MG63 (cell line): ENCODE results near the gene PRPS1L1. TPM values are rescaled to one million over a fixed set of nuclear protein-coding genes. Genes with fewer than 3 reads are reported as not detected.

ENCODE experiments used
- DNase-seq: peaks from one replicate; pipeline ENCODE4 v3.0.0-alpha.2; 2020
- H3K27me3 ChIP-seq: fragments of 250-450 bp; sonication (Bioruptor Pico); 2 replicates; pipeline ENCODE4 v1.5.1; 2020; ENCODE audit warnings: mild to moderate bottlenecking, moderate library complexity
- H3K36me3 ChIP-seq: fragments of 250-450 bp; sonication (Bioruptor Pico); 2 replicates; pipeline ENCODE4 v1.5.1; 2020; ENCODE audit warnings: mild to moderate bottlenecking, moderate library complexity
- H3K4me3 ChIP-seq: fragments of 250-450 bp; sonication (Bioruptor Pico); 2 replicates; pipeline ENCODE4 v1.5.1; 2020; ENCODE audit warnings: mild to moderate bottlenecking, moderate library complexity
- H3K9me3 ChIP-seq: fragments of 250-450 bp; sonication (Bioruptor Pico); 2 replicates; pipeline ENCODE4 v1.5.1; 2020; ENCODE audit warnings: mild to moderate bottlenecking, moderate library complexity
- total RNA-seq: library from RNA; depleted of rRNA; stranded (reverse); fragments of >200 nt; shearing (Covaris generic); gene quantifications from 2 replicates; pipeline ENCODE4 v1.2.3, GENCODE V29; 2014; ENCODE audit warnings: low replicate concordance

The PRPS1L1 gene
- total RNA-seq, 1 experiment from 2014 or later, result not detected

DNA sequence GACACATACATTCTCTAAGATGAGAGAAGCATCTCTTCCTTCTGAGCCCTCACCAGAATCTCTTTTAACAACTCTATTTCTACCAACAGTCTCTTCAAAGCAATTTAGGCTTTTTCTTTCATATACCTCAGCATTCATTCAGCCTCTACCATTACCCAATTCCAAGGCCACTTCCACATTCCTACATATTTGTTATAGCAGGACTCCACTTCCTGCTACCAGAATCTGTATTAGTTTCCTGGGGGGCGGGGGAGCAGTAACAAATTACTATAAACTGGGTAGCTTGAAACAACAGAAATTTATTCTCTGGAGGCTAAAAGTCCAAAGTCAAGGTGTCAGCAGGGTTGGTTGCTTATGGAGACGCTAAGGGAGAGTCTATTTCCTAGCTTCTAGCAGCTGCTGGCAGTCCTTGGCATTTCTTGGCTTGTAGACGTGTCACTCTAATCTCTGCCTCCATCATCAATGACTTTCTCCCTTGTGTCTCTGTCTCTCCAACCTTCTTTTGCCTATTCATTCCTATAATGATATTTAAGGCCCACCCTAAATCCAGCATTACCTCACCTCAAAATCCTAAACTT lies 7.4 kb downstream of the PRPS1L1 start:
- Histone ChIP-seq H3K36me3 (no peaks in the 10 kb centered on the region), H3K27me3 (no peaks in the 10 kb centered on the region), H3K9me3 (no peaks in the 10 kb centered on the region; the same call in 1 of the 2 replicates), H3K4me3 (no peak overlapping the region)
- no peak for DNase-seq

GRCh38 chr7:18019555-18019954 lies 8.1 kb downstream of the PRPS1L1 start:
- no peak for DNase-seq

DNA sequence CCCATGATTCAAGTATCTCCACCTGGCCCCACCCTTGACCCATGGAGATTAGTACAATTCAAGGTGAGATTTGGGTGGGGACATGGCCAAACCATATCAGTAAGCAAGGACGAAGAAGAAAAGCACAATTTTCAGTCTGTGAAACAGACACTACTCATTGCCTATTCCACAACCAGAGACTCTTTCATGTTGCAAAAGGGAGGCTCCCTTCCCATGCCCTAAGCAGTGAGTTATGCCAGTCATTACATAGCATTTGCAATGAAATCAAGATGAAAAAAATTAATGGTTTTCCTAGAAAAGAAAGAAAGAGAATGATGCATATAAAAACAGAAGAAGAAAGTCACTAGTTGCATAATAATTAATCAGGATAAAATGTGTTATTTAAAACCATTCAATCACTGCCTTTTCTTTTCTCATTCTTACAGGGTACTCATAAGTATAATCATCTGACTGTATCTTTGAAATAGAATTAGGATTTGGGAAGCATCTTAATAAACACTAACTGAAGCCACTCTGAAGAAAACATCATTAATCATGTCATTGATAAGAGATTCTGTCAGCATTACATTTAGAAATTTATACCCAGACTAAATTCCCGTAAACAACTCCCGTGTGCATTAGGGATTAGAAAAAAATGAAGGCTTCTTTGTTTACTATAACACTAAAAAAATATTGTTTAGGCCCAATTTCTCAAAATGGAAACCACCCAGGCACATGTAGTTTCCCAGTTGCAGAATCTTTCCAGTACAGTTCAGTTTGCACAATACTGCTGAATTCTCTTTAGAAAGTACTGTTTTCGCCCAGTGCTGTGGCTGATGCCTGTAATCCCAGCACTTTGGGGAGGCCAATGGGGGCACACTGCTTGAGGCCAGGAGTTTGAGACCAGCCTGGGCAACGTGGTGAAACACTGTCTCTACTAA lies 9.1 kb downstream of the PRPS1L1 start:
- DNase-seq, result no peak
- Histone ChIP-seq H3K36me3 (no peaks in the 10 kb centered on the region), H3K9me3 (no peaks in the 10 kb centered on the region; the same call in 1 of the 2 replicates), H3K4me3 (no peak overlapping the region), H3K27me3 (no peaks in the 10 kb centered on the region)

More at GRCh38 chr7:18019555-18019954, 8.1 kb downstream of the PRPS1L1 start:
- no peaks in the 10 kb centered on the region for H3K36me3 ChIP-seq
- H3K4me3 ChIP-seq, result no peak overlapping the region
- H3K9me3 ChIP-seq, result no peaks in the 10 kb centered on the region; the same call in 1 of the 2 replicates
- no peaks in the 10 kb centered on the region for H3K27me3 ChIP-seq

GRCh38 chr7:18016547-18017444 lies 10.8 kb downstream of the PRPS1L1 start:
- DNase-seq, result no peak
- Histone ChIP-seq H3K36me3 (no peaks in the 10 kb centered on the region), H3K27me3 (no peaks in the 10 kb centered on the region), H3K9me3 (no peaks in the 10 kb centered on the region; the same call in 1 of the 2 replicates), H3K4me3 (no peak overlapping the region)

DNA sequence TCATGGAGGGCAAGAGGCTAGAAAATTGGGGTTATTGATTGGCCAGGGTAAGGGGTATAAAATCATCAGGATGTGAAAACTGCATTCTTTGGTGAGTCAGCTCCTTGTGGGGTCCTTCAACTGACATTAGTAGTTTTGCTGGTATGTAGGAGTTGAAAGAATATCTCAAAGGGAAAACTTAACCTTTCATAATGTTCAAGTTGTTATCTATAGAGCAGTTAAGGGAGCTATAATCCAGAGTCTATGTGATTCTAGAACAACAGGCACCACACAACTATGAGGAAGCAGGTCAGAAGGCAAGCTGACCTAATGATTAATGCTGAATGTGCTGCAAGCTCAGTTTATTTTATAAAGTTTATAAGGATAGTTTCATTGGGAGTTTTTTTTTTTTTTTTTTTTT lies 13.7 kb downstream of the PRPS1L1 start:
- Histone ChIP-seq H3K36me3 (no peaks in the 10 kb centered on the region), H3K27me3 (no peaks in the 10 kb centered on the region), H3K9me3 (no peaks in the 10 kb centered on the region; the same call in 1 of the 2 replicates), H3K4me3 (no peak overlapping the region)
- DNase-seq, result no peak

- no peak for DNase-seq
- Histone ChIP-seq H3K9me3 (no peaks in the 10 kb centered on the region), H3K27me3 (no peaks in the 10 kb centered on the region), H3K36me3 (no peaks in the 10 kb centered on the region), H3K4me3 (no peak overlapping the region)
Observed at GRCh38 chr7:18004372-18004771, 23.3 kb downstream of the PRPS1L1 start.

DNA sequence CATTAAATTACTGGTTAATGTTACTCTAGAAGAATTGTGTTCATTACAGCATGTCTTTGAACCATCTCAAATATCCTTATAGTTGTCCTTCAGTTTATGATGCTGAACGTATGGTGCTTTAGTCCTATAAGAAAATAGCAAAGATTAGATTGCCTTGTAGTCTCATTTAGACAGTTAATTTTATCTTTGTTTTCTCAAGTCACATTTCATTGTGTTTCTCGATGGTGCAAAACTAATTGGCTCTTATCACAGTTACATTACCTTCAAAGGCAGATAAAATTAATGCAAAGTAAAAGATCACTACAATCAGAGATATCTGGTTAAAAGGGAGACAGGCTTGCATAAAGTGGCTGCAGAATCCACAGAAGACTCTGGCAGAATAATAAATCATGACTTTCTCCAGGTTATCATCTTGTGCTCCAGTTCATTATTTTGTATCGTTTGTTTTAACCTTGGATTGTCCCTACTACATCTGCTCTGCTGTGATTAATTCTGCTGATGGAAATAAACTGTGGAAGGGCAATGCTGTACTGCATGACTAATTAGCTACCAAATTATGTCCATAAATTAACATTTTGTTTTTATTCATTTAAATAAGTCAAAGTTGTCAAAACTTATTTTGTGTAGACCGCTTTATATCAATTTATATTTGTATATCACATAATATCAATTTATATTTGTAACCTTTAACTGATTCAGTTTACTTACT lies 24.2 kb downstream of the PRPS1L1 start:
- Histone ChIP-seq H3K36me3 (no peaks in the 10 kb centered on the region), H3K27me3 (no peaks in the 10 kb centered on the region), H3K9me3 (no peaks in the 10 kb centered on the region), H3K4me3 (no peak overlapping the region)
- DNase-seq, result no peak

DNA sequence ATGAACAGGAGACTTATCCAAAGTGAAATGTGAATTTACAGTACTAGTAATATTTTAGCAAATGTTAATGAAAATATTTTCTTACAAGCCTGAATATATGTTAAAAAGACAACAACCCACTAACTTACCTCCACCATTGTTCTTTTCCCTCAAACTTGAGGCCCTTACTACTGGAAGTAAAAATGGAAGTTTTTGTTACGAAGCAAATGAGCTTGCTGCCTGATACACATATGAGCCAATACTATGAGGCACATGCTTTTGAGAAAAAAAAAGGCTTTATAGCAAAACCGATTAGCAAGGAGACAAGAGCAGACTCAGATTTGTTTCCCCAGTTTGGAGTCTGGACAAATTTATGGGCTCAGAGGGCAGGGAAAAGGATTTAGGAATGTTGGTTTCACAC lies 29.0 kb downstream of the PRPS1L1 start:
- DNase-seq, result no peak
- Histone ChIP-seq H3K27me3 (no peaks in the 10 kb centered on the region), H3K9me3 (no peaks in the 10 kb centered on the region), H3K36me3 (no peaks in the 10 kb centered on the region), H3K4me3 (no peak overlapping the region)

DNA sequence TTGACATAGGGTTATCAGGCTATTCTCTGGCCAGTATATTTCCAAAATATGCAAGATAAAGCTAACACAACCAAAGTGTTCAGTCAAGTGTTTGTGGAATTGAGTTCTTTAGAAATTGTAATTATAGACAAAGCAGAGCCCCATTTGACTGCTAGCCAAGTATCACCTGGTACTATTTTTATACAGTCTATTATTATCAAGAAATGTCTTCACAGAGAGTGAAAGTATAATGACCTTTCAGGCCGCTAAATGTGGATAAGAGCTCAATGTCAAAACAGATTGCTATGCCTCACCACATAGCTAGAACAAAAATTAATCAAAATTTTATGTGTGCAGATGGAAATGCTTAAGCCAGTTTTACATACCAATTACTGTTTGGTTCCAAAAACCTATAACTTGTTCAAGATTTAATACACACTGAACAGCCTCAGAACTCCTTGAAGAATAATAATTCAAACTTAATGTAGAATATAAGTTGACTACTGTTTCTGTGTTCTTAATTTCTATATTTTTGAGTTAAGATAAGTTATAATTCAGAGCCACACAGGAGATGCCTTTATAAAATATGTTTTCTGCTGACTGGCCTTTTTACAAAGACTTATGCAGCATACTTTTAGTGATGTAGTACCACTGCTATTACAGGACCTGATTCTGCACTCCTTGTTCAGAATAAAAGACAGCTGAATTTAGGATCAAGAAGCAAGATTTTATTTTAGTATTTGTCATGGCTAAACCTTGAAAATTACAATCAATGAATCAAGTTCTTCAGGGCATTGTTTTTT lies 31.0 kb downstream of the PRPS1L1 start:
- no peak overlapping the region for H3K4me3 ChIP-seq
- no peaks in the 10 kb centered on the region for H3K9me3 ChIP-seq
- H3K27me3 ChIP-seq, result no peaks in the 10 kb centered on the region
- DNase-seq, result no peak
- H3K36me3 ChIP-seq, result no peaks in the 10 kb centered on the region

GRCh38 chr7:17996040-17996439 lies 31.6 kb downstream of the PRPS1L1 start:
- DNase-seq, result no peak
- no peaks in the 10 kb centered on the region for H3K27me3 ChIP-seq
- H3K9me3 ChIP-seq, result no peaks in the 10 kb centered on the region
- no peak overlapping the region for H3K4me3 ChIP-seq
- H3K36me3 ChIP-seq, result no peaks in the 10 kb centered on the region

GRCh38 chr7:17994079-17994850 lies 33.4 kb downstream of the PRPS1L1 start:
- Histone ChIP-seq H3K9me3 (no peaks in the 10 kb centered on the region), H3K4me3 (no peak overlapping the region), H3K36me3 (no peaks in the 10 kb centered on the region), H3K27me3 (no peaks in the 10 kb centered on the region)
- DNase-seq, result no peak

DNA sequence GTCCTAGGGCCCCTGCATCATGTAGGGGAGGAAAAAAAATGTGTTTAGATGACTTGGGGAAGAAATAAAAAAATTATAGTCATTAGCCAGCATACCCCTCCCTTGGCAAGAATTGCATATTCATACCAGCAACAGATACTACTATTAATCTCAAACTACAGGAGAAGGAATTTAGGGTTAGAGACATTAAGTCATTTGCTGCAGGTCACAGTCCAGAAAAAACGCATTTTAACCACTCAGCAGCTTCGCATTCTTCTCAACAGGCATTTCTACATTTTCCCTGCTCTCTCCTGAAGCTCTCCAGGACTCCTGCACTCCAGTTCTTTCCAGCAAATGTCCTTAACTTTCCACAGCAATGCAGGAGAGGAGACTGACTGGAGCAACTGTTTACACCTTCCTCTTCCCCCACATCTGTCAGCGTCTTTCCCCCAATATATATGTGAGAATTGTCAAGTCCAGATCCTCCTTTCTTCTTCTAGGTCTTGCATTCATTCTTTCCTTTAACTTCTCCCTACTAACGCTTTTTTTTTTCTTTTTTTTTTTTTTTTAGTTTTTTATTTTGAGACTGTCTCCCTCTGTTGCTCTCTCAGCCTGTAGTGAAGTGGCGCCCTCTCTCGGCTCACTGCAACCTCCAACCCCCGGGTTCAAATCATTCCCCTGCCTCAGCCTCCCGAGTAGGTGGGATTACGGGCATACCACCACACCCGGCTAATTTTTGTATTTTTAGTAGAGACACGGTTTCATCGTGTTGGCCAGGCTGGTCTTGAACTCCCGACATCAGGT lies 35.6 kb downstream of the PRPS1L1 start:
- DNase-seq, result peak; percentile 3
- Histone ChIP-seq H3K36me3 (no peaks in the 10 kb centered on the region), H3K9me3 (no peaks in the 10 kb centered on the region), H3K4me3 (no peak overlapping the region), H3K27me3 (no peaks in the 10 kb centered on the region)

- Histone ChIP-seq H3K27me3 (no peaks in the 10 kb centered on the region), H3K4me3 (no peak overlapping the region), H3K9me3 (no peaks in the 10 kb centered on the region), H3K36me3 (no peaks in the 10 kb centered on the region)
- no peak for DNase-seq
Observed at GRCh38 chr7:17990761-17991160, 36.9 kb downstream of the PRPS1L1 start.

- DNase-seq, result no peak
- no peak overlapping the region for H3K4me3 ChIP-seq
- H3K27me3 ChIP-seq, result no peaks in the 10 kb centered on the region
- H3K9me3 ChIP-seq, result no peaks in the 10 kb centered on the region
- no peaks in the 10 kb centered on the region for H3K36me3 ChIP-seq
Observed at GRCh38 chr7:17989546-17989945, 38.1 kb downstream of the PRPS1L1 start.
